Measurements from ENCODE around the gene IFNK. TPM values are rescaled to one million over a fixed set of nuclear protein-coding genes. Genes with fewer than 3 reads are reported as not detected.

IFNK gene
- total RNA-seq, 2 donors from 2014 or later: not detected

DNA sequence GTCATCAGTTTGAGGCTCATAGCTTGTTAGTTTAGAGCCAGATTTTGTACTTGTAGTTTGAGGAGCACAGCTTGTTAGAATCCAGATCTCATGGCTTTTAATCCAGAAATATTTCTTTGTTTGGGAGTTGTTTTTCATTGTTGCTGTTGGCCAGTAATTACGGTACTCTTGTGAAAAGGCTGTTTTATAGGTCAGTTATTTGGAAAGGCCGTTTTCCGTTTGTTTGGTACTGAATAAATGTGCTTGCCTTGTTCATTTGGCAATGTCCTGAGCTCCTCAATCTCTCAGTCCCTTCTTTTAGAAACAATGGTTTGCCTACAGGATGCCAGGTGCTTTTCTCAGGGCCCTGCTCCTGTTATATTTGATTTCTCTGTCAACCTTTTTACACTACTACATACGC lies 10.0 kb downstream of the IFNK start:
- intact Hi-C loops (cut with DNase I): no loop called here
- H3K27ac ChIP-seq: peak overlapping the region; percentile 3

DNA sequence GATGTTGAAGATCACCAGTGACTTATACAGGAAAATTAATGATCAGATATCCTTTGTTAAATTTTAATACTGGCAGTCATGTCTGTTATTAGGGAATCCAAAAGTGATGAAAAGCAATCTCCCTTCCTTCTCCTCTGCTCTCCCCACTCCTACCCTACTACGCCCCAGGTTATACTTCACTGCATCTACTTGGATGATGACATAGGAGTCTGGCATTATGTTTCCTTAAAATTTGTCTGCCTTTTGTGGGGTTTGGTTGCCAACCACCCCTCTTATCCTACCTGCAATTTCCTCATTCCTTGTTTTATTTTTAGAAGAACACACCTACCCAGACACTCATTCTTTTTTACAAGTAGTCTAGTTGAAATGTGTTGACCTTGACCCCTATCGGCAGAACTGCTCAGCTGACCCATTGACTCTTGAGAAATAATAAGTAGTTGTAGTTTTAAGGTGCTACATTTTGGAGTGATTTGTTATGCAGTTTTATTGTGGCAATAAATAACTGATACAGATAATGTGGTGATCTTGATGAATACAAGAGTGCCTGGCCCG lies 10.6 kb downstream of the IFNK start:
- Histone ChIP-seq H3K9me3 (no peaks in the 10 kb centered on the region), H3K4me3 (no peak overlapping the region), H3K9ac (ENCODE audit: low read depth in 2 of 2, low read length in 2 of 2) (no peak overlapping the region), H3K36me3 (no peaks in the 10 kb centered on the region), H3K27me3 (no peaks in the 10 kb centered on the region), H3K27ac (no peak overlapping the region), H3K4me1 (peaks cover 4% of the 10 kb centered on the region)
- TF ChIP-seq, protein P1, sequence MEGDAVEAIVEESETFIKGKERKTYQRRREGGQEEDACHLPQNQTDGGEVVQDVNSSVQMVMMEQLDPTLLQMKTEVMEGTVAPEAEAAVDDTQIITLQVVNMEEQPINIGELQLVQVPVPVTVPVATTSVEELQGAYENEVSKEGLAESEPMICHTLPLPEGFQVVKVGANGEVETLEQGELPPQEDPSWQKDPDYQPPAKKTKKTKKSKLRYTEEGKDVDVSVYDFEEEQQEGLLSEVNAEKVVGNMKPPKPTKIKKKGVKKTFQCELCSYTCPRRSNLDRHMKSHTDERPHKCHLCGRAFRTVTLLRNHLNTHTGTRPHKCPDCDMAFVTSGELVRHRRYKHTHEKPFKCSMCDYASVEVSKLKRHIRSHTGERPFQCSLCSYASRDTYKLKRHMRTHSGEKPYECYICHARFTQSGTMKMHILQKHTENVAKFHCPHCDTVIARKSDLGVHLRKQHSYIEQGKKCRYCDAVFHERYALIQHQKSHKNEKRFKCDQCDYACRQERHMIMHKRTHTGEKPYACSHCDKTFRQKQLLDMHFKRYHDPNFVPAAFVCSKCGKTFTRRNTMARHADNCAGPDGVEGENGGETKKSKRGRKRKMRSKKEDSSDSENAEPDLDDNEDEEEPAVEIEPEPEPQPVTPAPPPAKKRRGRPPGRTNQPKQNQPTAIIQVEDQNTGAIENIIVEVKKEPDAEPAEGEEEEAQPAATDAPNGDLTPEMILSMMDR (IDR thresholded peaks at IDR 0.05): no peak
- intact Hi-C loops (cut with DNase I): no loop called here
- DNase-seq: no peak

More for the DNA sequence above, 10.0 kb downstream of the IFNK start:
- Histone ChIP-seq H3K4me3 (no peak overlapping the region), H3K4me1 (peaks cover 3% of the 10 kb centered on the region), H3K9me3 (no peaks in the 10 kb centered on the region), H3K9ac (ENCODE audit: low read depth in 2 of 2, low read length in 2 of 2) (no peak overlapping the region), H3K27me3 (no peaks in the 10 kb centered on the region), H3K36me3 (no peaks in the 10 kb centered on the region)
- DNase-seq: no peak
- TF ChIP-seq, protein P1 (IDR thresholded peaks at IDR 0.05): no peak

DNA sequence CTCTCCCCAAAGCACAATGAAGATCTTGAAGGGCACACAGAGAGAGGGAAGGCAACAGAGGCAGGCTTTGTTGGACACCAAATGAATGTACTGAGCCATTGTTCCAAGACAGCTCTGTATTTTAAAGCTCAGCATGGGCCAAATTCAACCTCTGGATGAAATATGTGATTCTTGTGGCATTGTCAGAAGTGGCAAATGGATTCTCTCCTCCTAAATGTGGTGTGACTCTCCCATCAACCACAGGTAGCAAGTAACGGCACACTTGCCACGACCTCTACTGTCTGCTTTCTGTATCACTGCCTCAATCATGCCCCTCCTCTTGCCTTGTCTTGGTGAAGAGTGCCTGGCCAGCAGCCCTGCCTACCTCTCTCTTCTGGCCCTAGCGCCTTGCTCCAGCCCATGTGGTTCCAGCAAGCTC lies 11.6 kb downstream of the IFNK start:
- Histone ChIP-seq H3K9ac (ENCODE audit: low read depth in 2 of 2, low read length in 2 of 2) (no peak overlapping the region), H3K4me1 (peaks cover 4% of the 10 kb centered on the region), H3K27ac (no peak overlapping the region), H3K9me3 (no peaks in the 10 kb centered on the region), H3K36me3 (no peaks in the 10 kb centered on the region), H3K4me3 (no peak overlapping the region), H3K27me3 (no peaks in the 10 kb centered on the region)
- DNase-seq: no peak
- TF ChIP-seq, protein P1 (IDR thresholded peaks at IDR 0.05): no peak
- intact Hi-C loops (cut with DNase I): no loop called here

DNA sequence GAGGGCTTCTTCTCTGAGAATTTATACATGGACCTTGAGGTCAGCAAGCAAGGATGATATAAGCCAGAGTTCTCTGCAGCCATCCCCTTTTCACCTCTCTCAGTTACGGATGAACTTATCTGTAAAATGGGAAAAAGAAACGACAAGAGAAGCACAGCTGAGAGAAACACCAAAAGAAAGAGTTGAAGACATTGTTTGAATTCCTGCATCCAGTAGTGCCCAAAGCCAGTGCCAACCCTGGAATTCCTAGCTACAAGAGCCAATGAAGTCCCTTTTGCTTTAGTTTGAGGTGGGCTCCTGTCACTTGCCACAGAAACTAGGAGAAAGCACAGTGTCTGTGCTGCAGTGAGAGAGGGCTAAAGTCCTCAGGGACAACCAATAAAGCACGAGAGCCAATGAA lies 12.1 kb downstream of the IFNK start:
- no peak overlapping the region for H3K27ac ChIP-seq
- no peaks in the 10 kb centered on the region for H3K27me3 ChIP-seq
- no peak overlapping the region for H3K4me3 ChIP-seq
- DNase-seq: no peak
- intact Hi-C loops (cut with DNase I): no loop called here
- no peak overlapping the region for H3K9ac ChIP-seq (ENCODE audit: low read depth in 2 of 2, low read length in 2 of 2)
- H3K9me3 ChIP-seq: no peaks in the 10 kb centered on the region
- peaks cover 4% of the 10 kb centered on the region for H3K4me1 ChIP-seq
- TF ChIP-seq, protein P1 (IDR thresholded peaks at IDR 0.05): no peak
- H3K36me3 ChIP-seq: no peaks in the 10 kb centered on the region

DNA sequence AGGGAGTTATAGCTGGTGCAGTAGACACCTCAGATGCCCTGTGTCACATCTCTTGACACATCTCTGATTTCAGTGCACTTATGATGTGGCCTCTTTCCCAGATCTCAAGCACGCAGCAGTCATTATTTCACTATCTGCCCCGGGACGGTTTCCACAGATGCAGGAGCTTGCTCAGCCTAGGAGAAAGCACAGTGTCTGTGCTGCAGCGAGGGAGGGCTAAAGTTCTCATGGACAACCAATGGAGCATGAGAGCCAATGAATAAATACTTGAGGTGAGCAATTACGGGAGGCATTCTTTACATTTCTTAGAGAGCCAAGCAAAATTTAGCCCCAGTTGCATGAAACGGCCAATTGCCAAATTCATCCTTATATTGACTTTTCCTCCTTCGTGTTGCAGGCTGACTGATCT lies 12.9 kb downstream of the IFNK start:
- H3K36me3 ChIP-seq: no peaks in the 10 kb centered on the region
- H3K27me3 ChIP-seq: no peaks in the 10 kb centered on the region
- TF ChIP-seq, protein P1 (IDR thresholded peaks at IDR 0.05): no peak
- H3K4me3 ChIP-seq: no peak overlapping the region
- peaks cover 4% of the 10 kb centered on the region for H3K4me1 ChIP-seq
- intact Hi-C loops (cut with DNase I): no loop called here
- H3K9me3 ChIP-seq: no peaks in the 10 kb centered on the region
- DNase-seq: no peak
- H3K9ac ChIP-seq (ENCODE audit: low read depth in 2 of 2, low read length in 2 of 2): no peak overlapping the region
- H3K27ac ChIP-seq: no peak overlapping the region

All from colonic mucosa (tissue), 4 donors.